22Rv1 (cell line): ENCODE results near the gene SYTL2.
"Not testable (repeated sequence)": the region's sequence is repeated elsewhere in the genome, so short reads cannot be mapped to it uniquely, and the experiment has no call there.

Experiments used
- H3K27ac ChIP-seq: fragments of 450-650 bp; 2 replicates; pipeline ENCODE4 v1.5.1; 2017
- CTCF ChIP-seq: fragments of 450-650 bp; IDR thresholded peaks from 2 replicates; pipeline ENCODE4 v1.5.1; 2017; ENCODE audit warnings: mild to moderate bottlenecking
- ZFX ChIP-seq: fragments of 450-650 bp; IDR thresholded peaks from 2 replicates; pipeline ENCODE4 v1.6.1; 2017; ENCODE audit warnings: antibody characterized with exemption, borderline replicate concordance

Gene SYTL2

GRCh38 chr11:85672105-85672902, 138.6 kb downstream of the SYTL2 start:
- no peak for TF ChIP-seq ZFX
- no peak for TF ChIP-seq CTCF
- no peak overlapping the region for H3K27ac ChIP-seq

GRCh38 chr11:85670949-85671663, 139.8 kb downstream of the SYTL2 start:
- H3K27ac ChIP-seq = not testable (repeated sequence)

- H3K27ac ChIP-seq = no peak overlapping the region
- TF ChIP-seq CTCF = no peak
- TF ChIP-seq ZFX = no peak
Measured at GRCh38 chr11:85668157-85668556, 142.8 kb downstream of the SYTL2 start.

GRCh38 chr11:85666687-85667086, 144.3 kb downstream of the SYTL2 start:
- H3K27ac ChIP-seq = no peak overlapping the region
- no peak for TF ChIP-seq CTCF
- TF ChIP-seq ZFX = no peak

GRCh38 chr11:85665733-85666132, 145.2 kb downstream of the SYTL2 start:
- TF ChIP-seq ZFX = no peak
- TF ChIP-seq CTCF = no peak
- H3K27ac ChIP-seq = peak overlapping the region; percentile 96

- H3K27ac ChIP-seq = peak within 1 kb of the TSS; percentile 96
- TF ChIP-seq CTCF = no peak
- TF ChIP-seq ZFX = peak; percentile 40; the same call in 1 of the 2 replicates
Measured at GRCh38 chr11:85664615-85665481, 146.1 kb downstream of the SYTL2 start, which contains the start of gene CREBZF. TSS of gene CREBZF (minus strand) at chr11:85665129. CDS start at chr11:85664875, 254 bp downstream.
